ENCODE measurements around the gene OAS3. TPM values are rescaled to one million over a fixed set of nuclear protein-coding genes. Genes with fewer than 3 reads are reported as not detected.

The OAS3 gene
- total RNA-seq, 1 donor from 2014 or later, result 47.4 TPM

DNA sequence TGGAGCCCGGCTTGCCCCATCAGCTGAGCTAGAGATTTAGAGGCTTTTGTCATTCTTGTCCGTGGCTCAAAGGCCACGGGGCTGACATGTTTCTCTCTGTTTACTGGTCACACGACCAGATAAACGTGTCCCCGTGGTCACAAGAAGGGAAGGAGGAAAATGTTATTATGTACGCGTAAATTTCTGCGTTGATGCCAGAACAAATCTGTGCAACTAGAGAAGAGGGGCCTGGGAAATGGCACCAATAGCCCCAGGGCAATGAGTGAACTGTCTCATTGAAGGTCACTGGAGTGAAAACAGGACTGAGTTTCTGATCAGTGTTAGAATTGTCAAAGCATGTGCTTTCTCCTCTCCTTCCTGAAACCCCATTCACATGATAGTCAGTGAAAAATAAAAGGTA lies 65.4 kb downstream of the OAS3 start:
- peaks cover 51% of the 10 kb centered on the region for H3K36me3 ChIP-seq
- no peak overlapping the region for H3K4me3 ChIP-seq
- H3K27ac ChIP-seq, result no peak overlapping the region
- no peak for TF ChIP-seq CTCF (IDR thresholded peaks at IDR 0.05)
- H3K4me1 ChIP-seq, result no peaks in the 10 kb centered on the region
- ATAC-seq (no peak), DNase-seq (no peak)
- H3K9me3 ChIP-seq, result no peaks in the 10 kb centered on the region
- H3K27me3 ChIP-seq, result no peaks in the 10 kb centered on the region
- intact Hi-C loops (cut with DNase I), result no loop called here

- Histone ChIP-seq H3K36me3 (peaks cover 59% of the 10 kb centered on the region), H3K4me1 (no peaks in the 10 kb centered on the region), H3K4me3 (no peak overlapping the region), H3K27me3 (no peaks in the 10 kb centered on the region), H3K9me3 (no peaks in the 10 kb centered on the region), H3K27ac (no peak overlapping the region)
- ATAC-seq, result no peak
- no peak for TF ChIP-seq CTCF (IDR thresholded peaks at IDR 0.05)
- DNase-seq, result no peak
- intact Hi-C loops (cut with DNase I), result no loop called here
Observed at GRCh38 chr12:113005762-113006161, 67.5 kb downstream of the OAS3 start.

- Histone ChIP-seq H3K4me3 (no peak overlapping the region), H3K4me1 (no peaks in the 10 kb centered on the region), H3K27me3 (no peaks in the 10 kb centered on the region), H3K27ac (no peak overlapping the region), H3K9me3 (peaks cover 3% of the 10 kb centered on the region), H3K36me3 (peaks cover 59% of the 10 kb centered on the region)
- DNase-seq, result no peak
- no peak for TF ChIP-seq CTCF (IDR thresholded peaks at IDR 0.05)
- intact Hi-C loops (cut with DNase I), result no loop called here
- no peak for ATAC-seq
Observed at GRCh38 chr12:113006206-113006605, 67.9 kb downstream of the OAS3 start.

DNA sequence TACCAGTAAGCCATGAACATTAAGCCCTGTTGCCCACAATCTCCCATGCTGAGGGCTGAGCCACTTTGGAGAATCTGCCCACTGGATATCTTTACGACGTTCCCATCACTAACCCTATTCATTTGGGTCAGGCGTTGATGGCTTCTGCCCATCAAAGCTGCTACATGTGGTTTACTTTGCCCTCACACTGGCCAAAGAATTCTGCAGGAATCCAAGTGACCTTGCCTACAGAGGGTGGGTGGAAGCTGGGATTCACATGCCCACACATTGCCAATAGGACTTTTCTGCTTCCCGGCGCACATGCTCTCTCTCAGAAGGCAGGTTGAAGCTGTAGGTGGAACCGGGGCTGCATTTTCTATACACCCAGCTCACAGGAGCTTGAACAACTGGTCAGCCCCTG lies 68.4 kb downstream of the OAS3 start:
- Histone ChIP-seq H3K27ac (no peak overlapping the region), H3K27me3 (no peaks in the 10 kb centered on the region), H3K36me3 (peaks cover 59% of the 10 kb centered on the region), H3K9me3 (peaks cover 4% of the 10 kb centered on the region), H3K4me3 (no peak overlapping the region), H3K4me1 (no peaks in the 10 kb centered on the region)
- ATAC-seq, result no peak
- no peak for TF ChIP-seq CTCF (IDR thresholded peaks at IDR 0.05)
- intact Hi-C loops (cut with DNase I), result no loop called here
- DNase-seq, result no peak

DNA sequence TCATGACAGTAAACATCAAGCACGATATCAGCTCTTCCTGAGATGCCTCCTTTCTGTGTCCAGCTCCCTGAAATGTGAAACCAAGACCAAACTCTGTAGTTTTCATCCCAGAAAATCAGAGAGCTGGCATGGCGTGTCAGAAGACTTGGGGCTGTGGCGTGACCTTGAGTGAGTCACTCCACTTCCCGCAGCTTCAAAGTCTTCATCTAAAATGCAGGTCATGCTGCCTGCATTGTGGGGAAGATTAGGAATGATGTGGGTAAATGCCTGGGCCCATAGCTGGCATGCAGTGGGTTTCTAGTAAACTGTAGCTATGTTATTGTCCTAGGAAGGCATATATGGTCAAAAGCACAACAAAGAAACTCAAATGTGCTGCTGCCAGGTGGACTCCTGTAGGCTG lies 68.9 kb downstream of the OAS3 start:
- peaks cover 4% of the 10 kb centered on the region for H3K9me3 ChIP-seq
- no peak overlapping the region for H3K27ac ChIP-seq
- no peak for TF ChIP-seq CTCF (IDR thresholded peaks at IDR 0.05)
- no peaks in the 10 kb centered on the region for H3K27me3 ChIP-seq
- no peak for ATAC-seq
- H3K36me3 ChIP-seq, result peaks cover 59% of the 10 kb centered on the region
- no peak overlapping the region for H3K4me3 ChIP-seq
- intact Hi-C loops (cut with DNase I), result no loop called here
- no peak for DNase-seq
- H3K4me1 ChIP-seq, result no peaks in the 10 kb centered on the region

DNA sequence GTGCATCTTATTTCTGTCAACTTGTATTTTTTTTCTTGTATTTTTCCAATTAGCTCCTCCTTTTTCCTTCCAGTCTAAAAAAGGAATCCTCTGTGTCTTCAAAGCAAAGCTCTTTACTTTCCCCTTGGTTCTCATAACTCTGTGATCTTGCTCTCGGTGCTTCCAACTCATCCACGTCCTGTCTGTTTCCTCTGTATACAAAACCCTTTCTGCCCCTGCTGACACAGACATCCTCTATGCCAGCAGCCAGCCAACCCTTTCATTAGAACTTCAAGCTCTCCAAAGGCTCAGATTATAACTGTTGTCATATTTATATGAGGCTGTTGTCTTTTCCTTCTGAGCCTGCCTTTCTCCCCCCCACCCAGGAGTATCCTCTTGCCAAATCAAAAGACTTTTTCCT lies 72.4 kb downstream of the OAS3 start:
- no peak for TF ChIP-seq CTCF (IDR thresholded peaks at IDR 0.05)
- intact Hi-C loops (cut with DNase I), result no loop called here
- no peaks in the 10 kb centered on the region for H3K27me3 ChIP-seq
- peaks cover 35% of the 10 kb centered on the region for H3K36me3 ChIP-seq
- H3K4me1 ChIP-seq, result no peaks in the 10 kb centered on the region
- no peak overlapping the region for H3K27ac ChIP-seq
- DNase-seq, result no peak
- H3K4me3 ChIP-seq, result no peak overlapping the region
- peaks cover 4% of the 10 kb centered on the region for H3K9me3 ChIP-seq
- no peak for ATAC-seq

All from upper lobe of right lung (tissue), 1 donor.